C4-2B (cell line): Measurements from ENCODE around the gene LIF.

Source experiments
- H3K27ac ChIP-seq: fragments of 450-650 bp; 2 replicates; pipeline ENCODE4 v1.5.1; 2017
- ZFX ChIP-seq: fragments of 450-650 bp; IDR thresholded peaks from 2 replicates; pipeline ENCODE4 v1.6.1; 2017
- TF ChIP-seq, protein P1 (sequence below): fragments of 450-650 bp; conservative IDR thresholded peaks from 2 replicates; pipeline ENCODE4 v1.5.1; 2017; ENCODE audit warnings: mild to moderate bottlenecking

The LIF gene

DNA sequence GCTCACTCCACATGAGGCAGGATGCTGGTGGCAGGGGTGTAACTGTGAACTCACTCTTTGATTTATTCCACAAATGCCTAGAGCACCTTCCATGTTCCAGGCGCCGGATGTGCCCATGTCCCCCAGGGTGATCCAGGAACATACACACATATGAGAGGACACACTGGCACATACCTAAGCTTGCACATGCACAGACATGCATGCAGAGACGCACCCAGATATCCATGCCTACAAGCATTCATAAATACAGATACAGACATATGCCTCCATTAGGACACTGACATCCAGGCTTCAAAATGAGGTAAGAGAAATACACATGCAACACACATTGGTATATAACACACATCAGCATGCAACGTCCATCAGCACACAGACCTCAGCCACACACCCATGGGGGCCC, 15.6 kb upstream of the LIF start:
- TF ChIP-seq ZFX = no peak
- TF ChIP-seq, protein P1, sequence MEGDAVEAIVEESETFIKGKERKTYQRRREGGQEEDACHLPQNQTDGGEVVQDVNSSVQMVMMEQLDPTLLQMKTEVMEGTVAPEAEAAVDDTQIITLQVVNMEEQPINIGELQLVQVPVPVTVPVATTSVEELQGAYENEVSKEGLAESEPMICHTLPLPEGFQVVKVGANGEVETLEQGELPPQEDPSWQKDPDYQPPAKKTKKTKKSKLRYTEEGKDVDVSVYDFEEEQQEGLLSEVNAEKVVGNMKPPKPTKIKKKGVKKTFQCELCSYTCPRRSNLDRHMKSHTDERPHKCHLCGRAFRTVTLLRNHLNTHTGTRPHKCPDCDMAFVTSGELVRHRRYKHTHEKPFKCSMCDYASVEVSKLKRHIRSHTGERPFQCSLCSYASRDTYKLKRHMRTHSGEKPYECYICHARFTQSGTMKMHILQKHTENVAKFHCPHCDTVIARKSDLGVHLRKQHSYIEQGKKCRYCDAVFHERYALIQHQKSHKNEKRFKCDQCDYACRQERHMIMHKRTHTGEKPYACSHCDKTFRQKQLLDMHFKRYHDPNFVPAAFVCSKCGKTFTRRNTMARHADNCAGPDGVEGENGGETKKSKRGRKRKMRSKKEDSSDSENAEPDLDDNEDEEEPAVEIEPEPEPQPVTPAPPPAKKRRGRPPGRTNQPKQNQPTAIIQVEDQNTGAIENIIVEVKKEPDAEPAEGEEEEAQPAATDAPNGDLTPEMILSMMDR = no peak
- H3K27ac ChIP-seq = no peak overlapping the region

DNA sequence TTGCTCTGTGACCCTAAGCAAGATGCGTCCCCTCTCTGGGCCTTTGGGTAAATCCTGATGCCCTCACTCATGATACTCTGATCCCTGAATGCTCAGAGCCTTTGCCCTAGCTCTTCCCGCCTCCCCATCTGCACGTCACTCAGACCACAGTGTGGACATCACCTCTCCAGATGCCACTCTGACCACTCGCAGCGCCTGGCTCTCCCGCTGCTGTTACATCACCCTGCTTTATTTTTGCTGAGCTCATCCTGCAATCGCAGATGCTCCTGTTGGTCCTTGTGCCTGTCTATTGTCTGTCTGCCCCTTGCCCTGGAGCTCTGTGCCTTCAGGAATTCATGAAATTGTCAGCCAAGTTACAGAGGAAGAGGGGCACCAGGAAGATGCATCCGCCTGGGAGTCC, 14.6 kb upstream of the LIF start:
- no peak overlapping the region for H3K27ac ChIP-seq
- TF ChIP-seq ZFX = no peak

DNA sequence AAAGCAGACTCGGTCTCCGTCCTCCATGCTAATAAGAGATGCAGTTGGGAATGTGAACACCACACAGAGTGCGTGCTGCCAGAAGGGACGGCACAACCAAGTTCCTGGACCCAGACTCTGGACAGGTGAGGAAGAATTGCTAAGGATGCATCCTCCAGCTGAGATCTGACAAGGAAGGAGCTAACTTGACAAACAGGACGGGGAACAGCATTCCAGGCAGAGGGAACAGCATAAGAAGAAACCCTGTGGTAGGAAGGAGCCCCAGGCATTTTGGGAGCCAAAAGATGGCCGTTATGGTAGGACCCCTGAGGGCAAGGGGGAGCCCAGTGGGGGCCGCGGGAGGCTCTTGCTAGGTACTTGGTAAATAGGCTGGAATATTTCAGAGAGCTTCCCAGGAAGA, 14.1 kb upstream of the LIF start:
- TF ChIP-seq, protein P1 = no peak
- no peak for TF ChIP-seq ZFX
- H3K27ac ChIP-seq = no peak overlapping the region

DNA sequence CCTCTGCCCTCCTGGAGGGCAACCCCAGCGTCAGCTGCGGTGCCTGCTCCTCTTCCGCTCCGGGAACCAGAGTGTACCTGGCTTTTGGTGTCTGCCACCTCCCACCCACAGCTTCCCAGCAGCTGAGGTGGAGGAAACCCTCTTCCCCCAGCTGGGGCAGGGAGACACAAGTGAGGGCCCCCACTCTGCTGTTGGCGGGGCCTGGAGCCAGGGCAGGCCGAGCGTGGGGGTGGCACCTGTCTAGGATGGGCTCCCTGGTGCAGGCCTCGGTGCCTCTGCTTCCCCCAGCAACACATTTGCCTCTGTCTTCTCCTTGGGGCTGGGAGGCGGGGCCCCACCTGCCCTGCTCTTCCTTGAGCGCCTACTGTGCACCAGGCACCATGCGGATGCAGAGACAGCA, 13.7 kb upstream of the LIF start:
- TF ChIP-seq ZFX = no peak
- TF ChIP-seq, protein P1 = no peak
- H3K27ac ChIP-seq = no peak overlapping the region

DNA sequence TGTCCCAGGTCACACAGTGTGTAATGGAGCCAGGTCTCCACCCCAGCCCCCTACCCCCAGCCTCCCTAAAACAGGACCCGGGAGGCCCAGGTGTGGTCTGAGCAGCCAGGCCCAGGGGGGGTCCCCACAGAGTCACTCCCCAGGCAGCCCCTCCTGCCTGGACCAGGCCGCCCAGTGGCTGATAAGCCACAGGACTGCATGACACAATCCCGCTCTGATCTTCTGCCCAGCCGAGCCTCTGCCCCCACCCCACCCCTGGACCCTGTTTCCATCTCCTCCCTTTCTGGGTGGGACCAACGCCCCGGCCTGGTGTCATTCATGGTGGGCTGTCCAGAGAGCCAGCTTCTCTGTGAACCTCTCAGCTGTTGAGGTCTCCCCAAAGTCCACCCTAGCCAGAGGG, 7.8 kb upstream of the LIF start:
- H3K27ac ChIP-seq = no peak overlapping the region
- TF ChIP-seq ZFX = no peak
- TF ChIP-seq, protein P1 = no peak

DNA sequence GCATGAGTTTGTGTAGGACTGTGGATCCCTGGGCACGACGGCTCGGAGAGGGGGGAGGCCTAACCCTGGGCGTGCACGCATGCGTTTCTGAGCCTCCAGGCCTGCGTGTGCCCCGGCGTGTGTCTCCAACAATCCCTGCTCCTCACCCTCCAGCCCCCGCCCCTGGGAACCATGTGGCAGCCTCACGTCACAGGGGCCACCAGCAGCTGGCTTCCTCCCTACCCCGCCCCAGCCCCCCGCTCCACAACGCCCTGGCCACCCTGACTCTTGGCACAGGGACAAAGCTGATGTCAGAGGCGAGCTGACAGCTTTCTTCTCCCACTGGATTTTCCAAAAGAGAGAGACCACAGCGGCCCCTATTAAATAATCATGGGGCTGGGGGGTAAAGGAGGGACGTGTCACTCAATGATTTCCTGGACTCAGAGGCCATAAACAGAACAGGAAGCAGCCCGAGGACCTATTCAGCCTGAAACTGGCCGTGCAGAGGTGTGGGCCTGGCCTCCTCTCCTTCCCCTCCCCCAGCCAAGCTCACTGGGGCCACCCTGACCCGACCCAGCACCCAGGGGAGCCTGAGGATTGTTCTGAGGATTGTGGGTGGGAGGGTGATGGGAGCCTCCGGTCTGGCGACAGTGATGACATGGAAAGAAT, 6.8 kb upstream of the LIF start:
- no peak overlapping the region for H3K27ac ChIP-seq
- TF ChIP-seq, protein P1 = no peak
- no peak for TF ChIP-seq ZFX

DNA sequence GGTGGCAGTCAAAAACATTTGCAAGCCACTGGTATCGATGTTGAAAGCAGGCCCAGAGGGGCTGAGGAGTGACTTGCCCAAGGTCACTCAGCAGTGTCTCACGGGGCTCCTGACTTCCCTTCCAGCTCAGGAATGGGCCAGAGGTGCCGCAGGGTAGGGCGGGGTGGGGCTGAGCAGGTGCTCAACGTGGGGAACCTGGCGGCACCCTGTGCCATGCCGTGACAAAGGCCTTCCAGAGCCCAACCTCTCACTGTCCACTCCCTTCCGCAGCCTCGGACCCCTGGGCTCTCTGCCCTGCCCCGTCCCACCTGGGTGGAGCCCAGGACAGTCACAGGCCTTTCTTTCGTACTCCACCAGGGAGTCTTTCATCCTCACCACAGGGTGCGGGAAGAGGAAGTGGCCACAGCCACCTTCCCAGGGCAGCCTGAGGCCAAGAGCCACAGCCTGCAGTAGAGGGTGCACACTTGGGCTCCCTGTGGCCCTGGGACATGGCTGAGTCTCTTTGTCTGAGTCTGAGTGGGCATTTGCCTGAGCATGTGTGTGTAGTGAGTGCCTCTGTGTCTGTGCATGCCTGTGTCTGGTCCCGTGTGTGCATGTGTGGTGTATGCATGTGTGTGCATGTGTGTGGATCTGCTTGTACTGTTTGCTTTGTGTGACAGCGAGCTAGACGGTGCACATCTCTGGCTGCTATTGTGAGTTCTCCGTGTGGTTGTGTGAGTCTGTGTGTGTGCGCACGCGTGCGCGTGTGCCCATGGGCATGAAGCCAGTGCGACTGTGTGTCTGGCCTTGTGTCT, 6.0 kb upstream of the LIF start:
- TF ChIP-seq, protein P1 = no peak
- TF ChIP-seq ZFX = no peak
- H3K27ac ChIP-seq = no peak overlapping the region
